Measurements from ENCODE around the gene CDS2. TPM values are rescaled to one million over a fixed set of nuclear protein-coding genes. Genes with fewer than 3 reads are reported as not detected.
"Not testable (repeated sequence)": the region's sequence is repeated elsewhere in the genome, so short reads cannot be mapped to it uniquely, and the experiment has no call there.

The CDS2 gene
- total RNA-seq (2014; rRNA removed; shearing (Covaris generic)) = 27.4 and 31.2 TPM in 2 replicates

DNA sequence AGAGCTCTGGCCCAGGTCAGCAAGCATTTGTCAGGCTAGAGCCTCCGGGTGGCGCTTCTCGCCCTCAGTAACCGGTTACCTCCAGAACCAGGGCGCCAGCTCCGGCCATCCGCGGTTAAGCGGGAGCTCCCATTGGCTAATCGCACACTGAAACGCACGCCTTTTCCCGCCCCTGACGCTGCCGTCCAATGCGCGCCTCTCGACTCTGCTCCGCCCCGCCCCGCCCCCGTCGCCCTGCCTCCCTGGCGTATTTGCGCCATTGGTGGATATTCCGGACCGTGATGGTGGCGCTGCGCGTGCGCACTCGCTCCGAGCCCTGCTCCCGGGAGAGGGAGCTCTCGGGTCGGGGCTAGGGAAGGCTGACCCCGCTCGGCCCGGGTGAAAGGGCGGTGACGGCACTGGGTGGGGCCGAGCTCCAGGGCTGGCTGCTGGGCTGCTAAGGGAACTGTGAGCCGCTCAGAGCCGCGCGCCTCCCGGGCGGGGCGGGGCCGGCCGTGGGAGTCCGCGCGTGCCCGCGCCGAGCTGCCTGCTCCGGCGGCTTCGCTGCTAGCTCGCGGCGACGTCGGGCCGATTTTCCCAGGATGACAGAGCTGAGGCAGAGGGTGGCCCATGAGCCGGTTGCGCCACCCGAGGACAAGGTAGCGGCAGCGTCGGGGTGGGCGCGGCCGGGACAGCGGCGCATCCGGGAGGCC is at the start of gene CDS2:
CDS2 (plus strand) TSS at position 497 of the 692 bp plus-strand sequence; CDS start at position 582, 85 bp downstream.
- Histone ChIP-seq H3K4me3 (peak within 1 kb of the TSS; percentile 85), H3K36me3 (peaks cover 13% of the 10 kb centered on the region), H3K4me1 (replicated peaks) (peaks cover 31% of the 10 kb centered on the region), H3K27me3 (replicated peaks) (no peaks in the 10 kb centered on the region), H3K9me3 (replicated peaks) (no peaks in the 10 kb centered on the region), H3K27ac (peak within 1 kb of the TSS; percentile 73)
- peak; percentile 97 to 99 for DNase-seq (ENCODE audit: low read depth in 1 of 2, low spot score in 2 of 2)

DNA sequence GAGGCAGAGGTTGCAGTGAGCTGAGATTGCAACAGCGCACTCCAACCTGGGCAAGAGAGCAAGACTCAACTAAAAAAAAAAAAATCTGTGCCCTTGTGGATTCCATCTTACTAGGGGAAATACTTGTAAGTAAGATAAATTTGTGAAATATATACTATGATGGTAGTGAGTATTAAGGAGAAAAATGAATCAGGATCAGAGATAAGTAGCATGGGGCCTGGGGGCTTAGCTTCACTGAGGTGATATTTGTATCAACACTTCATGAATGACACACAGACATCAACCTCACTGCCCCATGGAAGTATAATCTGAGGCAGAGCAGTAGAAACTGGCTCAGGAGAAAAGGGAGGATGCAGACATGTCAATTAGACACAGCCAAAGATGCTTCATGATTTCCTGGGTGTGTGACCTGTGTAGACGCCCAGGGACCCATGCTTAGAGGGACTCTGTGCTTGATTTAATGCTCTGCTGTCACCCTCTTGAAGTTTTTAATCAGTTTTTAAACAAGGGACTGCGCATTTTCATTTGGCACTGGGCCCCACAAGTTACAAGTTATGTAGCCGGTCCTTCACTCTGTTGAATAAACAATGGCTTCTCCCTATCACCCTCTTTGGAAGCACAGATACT is 48.9 kb upstream of the CDS2 start:
- Histone ChIP-seq H3K9me3 (replicated peaks) (no peaks in the 10 kb centered on the region), H3K27me3 (replicated peaks) (no peaks in the 10 kb centered on the region), H3K4me3 (peak overlapping the region; percentile 23), H3K4me1 (replicated peaks) (peaks cover 11% of the 10 kb centered on the region), H3K27ac (peak overlapping the region; percentile 43), H3K36me3 (no peaks in the 10 kb centered on the region)
- DNase-seq (ENCODE audit: low read depth in 1 of 2, low spot score in 2 of 2) = no peak

DNA sequence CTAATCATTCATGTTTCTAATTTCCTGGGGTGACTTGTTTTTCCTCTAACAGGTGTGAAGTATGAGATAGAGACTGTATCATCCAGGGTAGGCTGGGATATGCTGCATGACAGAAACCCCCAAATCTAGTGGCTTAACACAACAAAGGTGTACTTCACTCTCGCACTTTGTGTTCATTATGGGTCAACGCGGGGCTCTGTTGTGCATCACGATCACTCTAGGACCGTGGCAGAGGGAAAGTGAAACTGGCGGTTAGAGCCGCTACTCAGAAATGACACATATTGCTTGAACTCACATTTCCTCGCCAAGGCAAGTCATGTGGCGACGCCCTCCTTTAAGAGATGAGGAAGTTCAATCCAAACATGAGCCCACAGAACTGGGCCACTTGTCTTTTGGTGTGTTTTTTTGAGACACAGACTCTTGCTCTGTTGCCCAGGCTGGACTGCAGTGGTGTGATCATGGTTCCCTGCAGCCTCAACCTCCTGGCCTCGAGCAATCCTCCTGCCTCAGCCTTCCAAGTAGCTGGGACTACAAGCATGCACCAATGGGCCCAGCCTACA is 48.3 kb upstream of the CDS2 start:
- peak overlapping the region; percentile 43 for H3K27ac ChIP-seq
- no peaks in the 10 kb centered on the region for H3K36me3 ChIP-seq
- peak; percentile 36 to 45 for DNase-seq (ENCODE audit: low read depth in 1 of 2, low spot score in 2 of 2)
- H3K4me1 ChIP-seq (replicated peaks) = peaks cover 6% of the 10 kb centered on the region
- H3K4me3 ChIP-seq = peak overlapping the region; percentile 23
- no peaks in the 10 kb centered on the region for H3K27me3 ChIP-seq (replicated peaks)
- no peaks in the 10 kb centered on the region for H3K9me3 ChIP-seq (replicated peaks)

DNA sequence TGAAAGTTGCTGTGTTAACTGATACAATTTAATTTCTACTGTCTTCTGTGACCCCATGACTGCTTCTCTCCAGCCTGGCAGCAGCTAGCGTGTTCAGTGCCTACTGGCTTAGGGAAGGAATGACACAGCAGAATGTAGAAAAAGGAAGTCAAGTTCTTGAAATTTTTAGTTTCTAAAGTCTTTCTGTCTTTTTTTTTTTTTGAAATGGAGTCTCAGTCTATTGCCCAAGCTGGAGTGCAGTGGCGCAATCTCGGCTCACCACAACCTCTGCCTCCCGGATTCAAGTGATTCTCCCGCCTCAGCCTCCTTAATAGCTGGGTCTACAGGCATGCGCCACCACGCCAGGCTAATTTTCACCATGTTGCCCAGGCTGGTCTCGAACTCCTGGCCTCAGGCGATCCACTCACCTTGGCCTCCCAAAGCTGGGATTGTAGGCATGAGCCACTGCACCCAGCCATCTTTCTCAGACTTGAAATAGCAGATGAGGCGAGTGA is 46.4 kb upstream of the CDS2 start:
- no peaks in the 10 kb centered on the region for H3K36me3 ChIP-seq
- H3K4me3 ChIP-seq = no peak overlapping the region
- no peak for DNase-seq (ENCODE audit: low read depth in 1 of 2, low spot score in 2 of 2)
- no peak overlapping the region for H3K27ac ChIP-seq
- no peaks in the 10 kb centered on the region for H3K9me3 ChIP-seq (replicated peaks)
- H3K4me1 ChIP-seq (replicated peaks) = peaks cover 5% of the 10 kb centered on the region; the same call in 1 of the 2 replicates
- no peaks in the 10 kb centered on the region for H3K27me3 ChIP-seq (replicated peaks)

DNA sequence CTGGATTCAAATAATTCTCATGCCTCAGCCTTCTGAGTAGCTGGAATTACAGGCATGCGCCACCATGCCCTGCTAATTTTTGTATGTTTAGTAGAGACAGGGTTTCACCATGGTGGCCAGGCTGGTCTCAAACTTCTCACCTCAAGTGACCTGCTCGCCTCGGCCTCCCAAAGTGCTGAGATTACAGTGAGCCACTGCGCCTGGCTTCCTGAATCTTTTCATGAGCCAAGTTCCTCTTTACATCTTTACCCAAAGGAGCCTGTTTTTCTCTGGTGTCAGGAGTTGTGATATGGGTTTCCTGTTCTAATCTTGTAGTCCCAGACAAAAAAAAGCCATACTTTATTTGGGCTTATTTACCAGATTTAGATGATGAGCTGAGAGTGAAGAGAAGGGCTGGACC is 41.4 kb upstream of the CDS2 start:
- Histone ChIP-seq H3K27me3 (replicated peaks) (no peaks in the 10 kb centered on the region), H3K4me1 (replicated peaks) (no peaks in the 10 kb centered on the region), H3K9me3 (replicated peaks) (no peaks in the 10 kb centered on the region), H3K27ac (no peak overlapping the region), H3K36me3 (no peaks in the 10 kb centered on the region), H3K4me3 (no peak overlapping the region)
- no peak for DNase-seq (ENCODE audit: low read depth in 1 of 2, low spot score in 2 of 2)

DNA sequence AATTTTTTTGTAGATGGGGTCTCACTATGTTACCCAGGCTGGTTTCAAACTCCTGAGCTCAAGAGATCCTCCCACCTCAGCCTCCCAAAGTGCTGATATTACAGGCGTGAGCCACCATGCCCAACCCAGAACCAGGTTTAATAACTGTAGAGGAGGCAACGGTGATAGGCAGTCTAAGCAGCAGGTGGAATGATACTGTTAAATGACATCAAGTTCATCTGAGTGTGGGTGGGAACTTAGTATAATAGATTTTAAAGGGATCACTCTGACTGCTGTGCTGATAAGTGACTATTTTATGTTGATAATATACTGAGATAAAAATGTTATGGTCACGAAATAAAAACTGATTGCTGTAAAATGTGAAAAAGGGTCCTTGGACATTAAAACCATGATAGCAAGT is 38.1 kb upstream of the CDS2 start:
- Histone ChIP-seq H3K4me3 (no peak overlapping the region), H3K27me3 (replicated peaks) (no peaks in the 10 kb centered on the region), H3K36me3 (0 out of 2 replicates have a peak, but pooled peaks cover 6% of the 10 kb centered on the region), H3K9me3 (replicated peaks) (no peaks in the 10 kb centered on the region), H3K4me1 (replicated peaks) (no peaks in the 10 kb centered on the region), H3K27ac (no peak overlapping the region)
- no peak for DNase-seq (ENCODE audit: low read depth in 1 of 2, low spot score in 2 of 2)

DNA sequence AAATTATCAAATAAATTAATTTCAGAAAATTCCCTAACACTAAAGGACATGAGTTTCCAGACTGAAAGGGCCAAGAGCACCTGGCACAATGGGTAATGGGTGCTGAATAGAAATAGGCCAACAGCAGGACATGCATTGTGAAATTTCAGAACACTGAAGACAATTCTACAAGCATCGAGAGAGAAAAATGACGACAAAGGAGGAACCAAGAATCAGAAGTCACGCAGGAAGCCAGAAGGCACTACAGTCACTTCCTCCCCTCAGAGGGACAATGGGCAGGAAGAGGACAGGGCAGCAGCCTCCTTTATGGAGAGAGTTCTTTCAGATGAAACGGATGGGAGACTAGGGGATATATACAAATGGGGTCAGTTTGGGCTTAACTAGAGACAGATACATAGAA is 36.6 kb upstream of the CDS2 start:
- Histone ChIP-seq H3K36me3 (0 out of 2 replicates have a peak, but pooled peaks cover 6% of the 10 kb centered on the region), H3K4me1 (replicated peaks) (no peaks in the 10 kb centered on the region)

DNA sequence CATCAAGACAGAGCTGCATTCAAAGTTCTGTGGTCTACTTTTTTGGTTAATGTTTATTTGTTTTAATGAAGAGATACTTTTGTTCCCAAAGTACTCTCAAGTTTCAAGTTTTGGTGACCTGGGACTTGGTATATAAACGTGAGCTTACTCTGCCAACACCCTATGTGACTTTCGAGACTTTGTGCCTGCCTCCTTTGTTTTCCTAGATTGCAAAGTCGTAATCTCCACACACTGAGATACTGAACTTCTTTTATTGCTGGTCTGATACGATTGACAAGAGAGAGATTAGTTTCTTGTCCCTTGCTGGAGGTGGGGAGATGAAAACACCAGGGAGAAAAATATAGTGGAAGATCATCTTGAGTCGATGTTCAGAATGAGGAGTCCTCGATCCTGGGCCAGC is 34.9 kb upstream of the CDS2 start:
- Histone ChIP-seq H3K4me3 (no peak overlapping the region), H3K27me3 (replicated peaks) (no peaks in the 10 kb centered on the region), H3K27ac (no peak overlapping the region), H3K9me3 (replicated peaks) (no peaks in the 10 kb centered on the region), H3K36me3 (peaks cover 11% of the 10 kb centered on the region), H3K4me1 (replicated peaks) (no peaks in the 10 kb centered on the region)
- no peak for DNase-seq (ENCODE audit: low read depth in 1 of 2, low spot score in 2 of 2)

More for the DNA sequence above, 36.6 kb upstream of the CDS2 start:
- DNase-seq (ENCODE audit: low read depth in 1 of 2, low spot score in 2 of 2) = no peak
- Histone ChIP-seq H3K4me3 (no peak overlapping the region), H3K27me3 (replicated peaks) (no peaks in the 10 kb centered on the region), H3K9me3 (replicated peaks) (no peaks in the 10 kb centered on the region), H3K27ac (no peak overlapping the region)

DNA sequence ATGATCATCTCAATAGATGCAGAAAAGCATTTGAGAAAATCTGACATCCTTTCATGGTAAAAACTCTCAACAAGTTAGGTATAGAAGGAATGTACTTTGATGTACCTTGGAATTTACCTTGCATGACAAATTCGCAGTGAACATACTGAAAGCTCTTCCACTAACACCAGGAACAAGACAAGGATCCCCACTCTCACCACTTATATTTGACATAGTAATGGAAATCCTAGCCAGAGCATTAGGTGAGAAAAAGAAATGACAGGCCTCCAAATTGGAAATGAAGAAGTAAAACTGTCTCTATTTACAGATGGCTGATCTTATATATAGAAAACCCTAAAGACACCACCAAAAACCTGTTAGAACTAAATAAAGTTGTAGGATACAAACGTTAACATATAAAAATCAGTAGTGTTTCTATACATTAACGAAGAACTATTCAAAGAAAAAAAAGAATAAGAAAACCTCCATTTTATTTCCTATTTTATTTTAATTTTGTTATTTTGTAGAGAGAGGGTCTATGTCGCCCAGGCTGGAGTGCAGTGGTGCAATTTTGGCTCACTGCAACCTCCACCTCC is 34.0 kb upstream of the CDS2 start:
- H3K4me3 ChIP-seq = no peak overlapping the region
- no peak for DNase-seq (ENCODE audit: low read depth in 1 of 2, low spot score in 2 of 2)
- H3K36me3 ChIP-seq = peaks cover 18% of the 10 kb centered on the region
- H3K4me1 ChIP-seq (replicated peaks) = no peaks in the 10 kb centered on the region
- no peaks in the 10 kb centered on the region for H3K27me3 ChIP-seq (replicated peaks)
- no peak overlapping the region for H3K27ac ChIP-seq
- H3K9me3 ChIP-seq (replicated peaks) = no peaks in the 10 kb centered on the region

DNA sequence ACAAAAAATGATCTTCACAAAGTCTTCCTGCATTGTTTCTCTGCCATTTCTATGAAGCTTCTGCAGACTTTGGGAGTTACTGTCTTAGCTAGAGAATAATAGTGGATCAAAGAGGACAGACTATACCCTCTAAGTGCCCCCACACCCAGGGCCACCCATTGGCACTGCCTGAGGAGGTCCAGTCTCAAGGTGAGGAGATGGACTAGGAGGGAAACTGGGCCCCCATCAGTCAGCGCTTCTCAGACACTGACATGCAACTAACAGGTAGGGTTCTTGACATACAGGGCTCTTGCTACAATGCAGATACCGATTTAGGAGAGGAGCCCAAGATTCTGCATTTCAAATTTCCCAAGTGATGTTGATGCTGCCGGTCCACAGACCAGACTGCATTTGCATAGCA is 31.4 kb upstream of the CDS2 start:
- no peak overlapping the region for H3K4me3 ChIP-seq

DNA sequence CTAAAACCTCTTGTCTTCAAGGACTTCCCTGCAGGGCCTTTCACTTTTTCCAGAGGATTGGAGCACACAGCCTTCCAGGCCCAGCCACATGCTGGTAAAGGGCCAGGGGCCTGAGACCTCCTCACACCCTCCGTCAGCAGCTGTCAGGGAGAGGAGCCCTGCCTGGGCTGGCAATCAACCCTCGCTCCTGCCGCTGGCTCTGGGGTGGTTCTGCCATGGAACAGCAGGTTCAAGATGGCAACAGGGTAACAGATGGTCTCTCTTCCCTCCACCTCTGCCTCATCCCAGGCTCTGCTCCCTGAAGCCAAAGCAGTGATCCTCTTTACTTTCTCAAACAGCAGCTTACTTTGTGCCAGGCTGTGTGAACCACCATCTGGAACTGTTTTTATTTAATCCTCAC is 30.9 kb upstream of the CDS2 start:
- no peak for DNase-seq (ENCODE audit: low read depth in 1 of 2, low spot score in 2 of 2)
- H3K4me1 ChIP-seq (replicated peaks) = no peaks in the 10 kb centered on the region
- H3K27me3 ChIP-seq (replicated peaks) = no peaks in the 10 kb centered on the region; the same call in 1 of the 2 replicates
- H3K9me3 ChIP-seq (replicated peaks) = no peaks in the 10 kb centered on the region
- H3K27ac ChIP-seq = no peak overlapping the region
- no peak overlapping the region for H3K4me3 ChIP-seq
- peaks cover 44% of the 10 kb centered on the region for H3K36me3 ChIP-seq

More for the DNA sequence above, 31.4 kb upstream of the CDS2 start:
- DNase-seq (ENCODE audit: low read depth in 1 of 2, low spot score in 2 of 2) = no peak
- H3K9me3 ChIP-seq (replicated peaks) = no peaks in the 10 kb centered on the region
- no peak overlapping the region for H3K27ac ChIP-seq
- peaks cover 40% of the 10 kb centered on the region for H3K36me3 ChIP-seq
- H3K27me3 ChIP-seq (replicated peaks) = no peaks in the 10 kb centered on the region; the same call in 1 of the 2 replicates
- no peaks in the 10 kb centered on the region for H3K4me1 ChIP-seq (replicated peaks)

DNA sequence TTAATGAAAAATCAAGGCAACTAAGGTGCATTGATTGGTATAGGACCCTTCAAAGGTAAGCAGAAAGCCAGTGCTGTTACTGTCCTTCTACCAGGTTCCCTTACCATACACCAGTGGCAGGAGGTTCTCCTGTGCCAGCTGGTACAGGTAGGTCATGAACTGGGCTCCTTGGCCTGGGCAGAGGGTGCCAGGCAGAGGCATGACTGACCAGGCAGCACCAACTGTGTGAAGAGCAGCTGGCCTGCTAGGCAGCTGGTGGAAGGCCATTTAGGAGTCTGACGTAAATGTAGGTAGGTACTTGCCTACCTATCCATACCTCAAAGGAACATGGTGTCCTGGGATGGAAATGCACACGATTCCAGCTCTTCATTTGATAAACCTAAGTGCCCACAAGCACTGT is 30.3 kb upstream of the CDS2 start:
- Histone ChIP-seq H3K36me3 (peaks cover 50% of the 10 kb centered on the region), H3K27me3 (replicated peaks) (no peaks in the 10 kb centered on the region; the same call in 1 of the 2 replicates), H3K27ac (no peak overlapping the region), H3K4me1 (replicated peaks) (no peaks in the 10 kb centered on the region), H3K9me3 (replicated peaks) (no peaks in the 10 kb centered on the region), H3K4me3 (no peak overlapping the region)
- no peak for DNase-seq (ENCODE audit: low read depth in 1 of 2, low spot score in 2 of 2)

DNA sequence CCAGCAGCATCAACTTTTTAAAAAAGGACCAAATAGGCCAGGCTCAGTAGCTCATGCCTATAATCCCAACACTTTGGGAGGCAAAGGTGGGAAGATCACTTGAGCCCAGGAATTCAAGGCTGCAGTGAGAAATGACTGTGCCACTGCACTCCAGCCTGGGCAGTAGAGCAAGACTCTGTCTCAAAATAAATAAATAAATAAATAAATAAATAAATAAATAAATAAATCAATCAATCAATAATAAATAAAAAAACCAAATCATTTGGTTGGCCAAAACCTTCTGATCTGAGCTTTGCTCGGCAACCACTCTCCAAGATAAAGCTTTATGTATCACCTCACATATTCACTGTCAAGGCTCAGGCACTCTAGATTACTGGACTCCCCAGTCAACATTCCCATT is 27.8 kb upstream of the CDS2 start:
- DNase-seq (ENCODE audit: low read depth in 1 of 2, low spot score in 2 of 2); H3K4me1 ChIP-seq (replicated peaks); H3K27me3 ChIP-seq (replicated peaks); H3K9me3 ChIP-seq (replicated peaks); H3K27ac ChIP-seq; H3K4me3 ChIP-seq: not testable (repeated sequence)
- peaks cover 60% of the 10 kb centered on the region for H3K36me3 ChIP-seq

DNA sequence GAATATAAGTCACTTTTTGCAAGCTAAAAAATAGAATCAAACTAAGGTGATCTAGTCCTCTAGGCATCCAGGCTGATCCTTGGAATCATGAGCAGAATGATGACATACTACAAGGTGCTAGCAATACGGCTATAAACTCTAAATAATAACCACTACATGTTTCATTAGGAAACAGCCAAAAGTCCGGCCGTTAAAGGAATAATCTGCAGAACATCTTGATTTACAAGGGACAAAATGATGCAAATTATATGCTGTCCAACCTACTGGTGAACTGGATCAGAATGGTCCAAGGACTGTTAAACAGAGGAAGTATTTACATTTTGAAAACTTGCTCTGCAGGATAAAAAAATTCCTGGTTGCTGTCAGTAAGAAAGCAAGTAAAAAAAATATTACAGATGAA is 26.9 kb upstream of the CDS2 start:
- H3K36me3 ChIP-seq = peaks cover 69% of the 10 kb centered on the region
- not testable (repeated sequence) for DNase-seq (ENCODE audit: low read depth in 1 of 2, low spot score in 2 of 2); H3K27me3 ChIP-seq (replicated peaks); H3K9me3 ChIP-seq (replicated peaks); H3K4me1 ChIP-seq (replicated peaks); H3K4me3 ChIP-seq; H3K27ac ChIP-seq

All from SJSA1 (cell line).